HEK293 (cell line): ENCODE results near the gene KANK4.

ENCODE experiments used
- MYNN ChIP-seq: fragments of 450-650 bp; formaldehyde crosslinking; IDR thresholded peaks from 2 replicates; pipeline ENCODE4 v1.5.1; 2016; ENCODE audit warnings: missing biosample characterization, missing genetic modification characterization, borderline replicate concordance
- SETDB1 ChIP-seq: IDR thresholded peaks from one replicate; pipeline ENCODE4 v1.6.1; 2017; ENCODE audit warnings: mild to moderate bottlenecking, low read length, moderate library complexity, mixed read lengths; ENCODE audit not compliant: insufficient read length
- ZNF146 ChIP-seq: fragments of 450-650 bp; formaldehyde crosslinking; IDR thresholded peaks from 2 replicates; pipeline ENCODE4 v1.5.1; 2016; ENCODE audit warnings: missing biosample characterization, missing genetic modification characterization
- ZNF292 ChIP-seq: fragments of 450-650 bp; formaldehyde crosslinking; IDR thresholded peaks from 2 replicates; pipeline ENCODE4 v1.5.1; 2016; ENCODE audit warnings: low read depth, missing biosample characterization, missing genetic modification characterization, borderline replicate concordance
- ZNF350 ChIP-seq: fragments of 450-650 bp; formaldehyde crosslinking; IDR thresholded peaks from 2 replicates; pipeline ENCODE4 v1.5.0; 2017; ENCODE audit warnings: missing biosample characterization, mild to moderate bottlenecking, missing genetic modification characterization
- ZNF670 ChIP-seq: fragments of 450-650 bp; formaldehyde crosslinking; IDR thresholded peaks from 2 replicates; pipeline ENCODE4 v1.5.1; 2016; ENCODE audit warnings: missing biosample characterization, missing genetic modification characterization, low read depth
- ZNF785 ChIP-seq: fragments of 450-650 bp; formaldehyde crosslinking; IDR thresholded peaks from 2 replicates; pipeline ENCODE4 v1.5.1; 2016; ENCODE audit warnings: missing biosample characterization, missing genetic modification characterization
- TF ChIP-seq, protein P1 (sequence below): fragments of 450-650 bp; formaldehyde crosslinking; IDR thresholded peaks from 2 replicates; pipeline ENCODE4 v1.5.1; 2016; ENCODE audit warnings: missing biosample characterization, missing genetic modification characterization
- TF ChIP-seq, protein P2 (sequence below): fragments of 450-650 bp; formaldehyde crosslinking; IDR thresholded peaks from 2 replicates; pipeline ENCODE4 v1.5.1; 2016; ENCODE audit warnings: missing biosample characterization, missing genetic modification characterization
- TF ChIP-seq, protein P3 (sequence below): fragments of 450-650 bp; formaldehyde crosslinking; IDR thresholded peaks from 2 replicates; pipeline ENCODE4 v1.5.1; 2016; ENCODE audit warnings: missing biosample characterization, missing genetic modification characterization
- TF ChIP-seq, protein P4 (sequence below): fragments of 450-650 bp; formaldehyde crosslinking; IDR thresholded peaks from 2 replicates; pipeline ENCODE4 v1.5.1; 2016; ENCODE audit warnings: missing biosample characterization, missing genetic modification characterization
- TF ChIP-seq, protein P5 (sequence below): fragments of 450-650 bp; formaldehyde crosslinking; IDR thresholded peaks from 2 replicates; pipeline ENCODE4 v1.5.1; 2016; ENCODE audit warnings: missing biosample characterization, missing genetic modification characterization

DNA sequence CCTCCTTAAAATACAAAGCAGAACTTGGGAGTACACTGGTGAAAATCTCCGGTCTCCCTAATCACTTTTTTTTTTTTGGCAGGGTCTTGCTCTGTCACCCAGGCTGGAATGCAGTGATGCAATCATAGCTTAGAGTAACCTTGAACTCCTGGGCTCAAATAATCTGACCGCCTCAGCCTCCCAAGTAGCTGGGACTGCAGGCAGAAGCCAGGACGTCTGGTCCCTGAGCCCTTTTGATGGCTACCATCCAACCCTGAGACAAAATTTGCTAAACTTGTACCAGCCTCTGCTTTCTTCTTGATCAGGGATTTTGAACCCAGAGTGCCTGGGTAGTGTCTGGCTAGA lies 120.5 kb downstream of the KANK4 start:
- TF ChIP-seq, protein P1, sequence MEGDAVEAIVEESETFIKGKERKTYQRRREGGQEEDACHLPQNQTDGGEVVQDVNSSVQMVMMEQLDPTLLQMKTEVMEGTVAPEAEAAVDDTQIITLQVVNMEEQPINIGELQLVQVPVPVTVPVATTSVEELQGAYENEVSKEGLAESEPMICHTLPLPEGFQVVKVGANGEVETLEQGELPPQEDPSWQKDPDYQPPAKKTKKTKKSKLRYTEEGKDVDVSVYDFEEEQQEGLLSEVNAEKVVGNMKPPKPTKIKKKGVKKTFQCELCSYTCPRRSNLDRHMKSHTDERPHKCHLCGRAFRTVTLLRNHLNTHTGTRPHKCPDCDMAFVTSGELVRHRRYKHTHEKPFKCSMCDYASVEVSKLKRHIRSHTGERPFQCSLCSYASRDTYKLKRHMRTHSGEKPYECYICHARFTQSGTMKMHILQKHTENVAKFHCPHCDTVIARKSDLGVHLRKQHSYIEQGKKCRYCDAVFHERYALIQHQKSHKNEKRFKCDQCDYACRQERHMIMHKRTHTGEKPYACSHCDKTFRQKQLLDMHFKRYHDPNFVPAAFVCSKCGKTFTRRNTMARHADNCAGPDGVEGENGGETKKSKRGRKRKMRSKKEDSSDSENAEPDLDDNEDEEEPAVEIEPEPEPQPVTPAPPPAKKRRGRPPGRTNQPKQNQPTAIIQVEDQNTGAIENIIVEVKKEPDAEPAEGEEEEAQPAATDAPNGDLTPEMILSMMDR (tag by site-specific recombination) = no peak
- TF ChIP-seq SETDB1 = no peak
- no peak for TF ChIP-seq MYNN (tag by site-specific recombination)
- no peak for TF ChIP-seq ZNF670 (tag by site-specific recombination)
- TF ChIP-seq, protein P2, sequence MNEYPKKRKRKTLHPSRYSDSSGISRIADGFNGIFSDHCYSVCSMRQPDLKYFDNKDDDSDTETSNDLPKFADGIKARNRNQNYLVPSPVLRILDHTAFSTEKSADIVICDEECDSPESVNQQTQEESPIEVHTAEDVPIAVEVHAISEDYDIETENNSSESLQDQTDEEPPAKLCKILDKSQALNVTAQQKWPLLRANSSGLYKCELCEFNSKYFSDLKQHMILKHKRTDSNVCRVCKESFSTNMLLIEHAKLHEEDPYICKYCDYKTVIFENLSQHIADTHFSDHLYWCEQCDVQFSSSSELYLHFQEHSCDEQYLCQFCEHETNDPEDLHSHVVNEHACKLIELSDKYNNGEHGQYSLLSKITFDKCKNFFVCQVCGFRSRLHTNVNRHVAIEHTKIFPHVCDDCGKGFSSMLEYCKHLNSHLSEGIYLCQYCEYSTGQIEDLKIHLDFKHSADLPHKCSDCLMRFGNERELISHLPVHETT (tag by site-specific recombination) = no peak
- TF ChIP-seq ZNF146 (tag by site-specific recombination) = no peak
- no peak for TF ChIP-seq ZNF785 (tag by site-specific recombination)
- TF ChIP-seq, protein P3, sequence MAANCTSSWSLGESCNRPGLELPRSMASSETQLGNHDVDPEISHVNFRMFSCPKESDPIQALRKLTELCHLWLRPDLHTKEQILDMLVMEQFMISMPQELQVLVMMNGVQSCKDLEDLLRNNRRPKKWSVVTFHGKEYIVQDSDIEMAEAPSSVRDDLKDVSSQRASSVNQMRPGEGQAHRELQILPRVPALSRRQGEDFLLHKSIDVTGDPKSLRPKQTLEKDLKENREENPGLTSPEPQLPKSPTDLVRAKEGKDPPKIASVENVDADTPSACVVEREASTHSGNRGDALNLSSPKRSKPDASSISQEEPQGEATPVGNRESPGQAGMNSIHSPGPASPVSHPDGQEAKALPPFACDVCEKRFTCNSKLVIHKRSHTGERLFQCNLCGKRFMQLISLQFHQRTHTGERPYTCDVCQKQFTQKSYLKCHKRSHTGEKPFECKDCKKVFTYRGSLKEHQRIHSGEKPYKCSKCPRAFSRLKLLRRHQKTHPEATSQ = no peak
- TF ChIP-seq, protein P4, sequence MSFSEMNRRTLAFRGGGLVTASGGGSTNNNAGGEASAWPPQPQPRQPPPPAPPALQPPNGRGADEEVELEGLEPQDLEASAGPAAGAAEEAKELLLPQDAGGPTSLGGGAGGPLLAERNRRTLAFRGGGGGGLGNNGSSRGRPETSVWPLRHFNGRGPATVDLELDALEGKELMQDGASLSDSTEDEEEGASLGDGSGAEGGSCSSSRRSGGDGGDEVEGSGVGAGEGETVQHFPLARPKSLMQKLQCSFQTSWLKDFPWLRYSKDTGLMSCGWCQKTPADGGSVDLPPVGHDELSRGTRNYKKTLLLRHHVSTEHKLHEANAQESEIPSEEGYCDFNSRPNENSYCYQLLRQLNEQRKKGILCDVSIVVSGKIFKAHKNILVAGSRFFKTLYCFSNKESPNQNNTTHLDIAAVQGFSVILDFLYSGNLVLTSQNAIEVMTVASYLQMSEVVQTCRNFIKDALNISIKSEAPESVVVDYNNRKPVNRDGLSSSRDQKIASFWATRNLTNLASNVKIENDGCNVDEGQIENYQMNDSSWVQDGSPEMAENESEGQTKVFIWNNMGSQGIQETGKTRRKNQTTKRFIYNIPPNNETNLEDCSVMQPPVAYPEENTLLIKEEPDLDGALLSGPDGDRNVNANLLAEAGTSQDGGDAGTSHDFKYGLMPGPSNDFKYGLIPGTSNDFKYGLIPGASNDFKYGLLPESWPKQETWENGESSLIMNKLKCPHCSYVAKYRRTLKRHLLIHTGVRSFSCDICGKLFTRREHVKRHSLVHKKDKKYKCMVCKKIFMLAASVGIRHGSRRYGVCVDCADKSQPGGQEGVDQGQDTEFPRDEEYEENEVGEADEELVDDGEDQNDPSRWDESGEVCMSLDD = no peak
- TF ChIP-seq, protein P5, sequence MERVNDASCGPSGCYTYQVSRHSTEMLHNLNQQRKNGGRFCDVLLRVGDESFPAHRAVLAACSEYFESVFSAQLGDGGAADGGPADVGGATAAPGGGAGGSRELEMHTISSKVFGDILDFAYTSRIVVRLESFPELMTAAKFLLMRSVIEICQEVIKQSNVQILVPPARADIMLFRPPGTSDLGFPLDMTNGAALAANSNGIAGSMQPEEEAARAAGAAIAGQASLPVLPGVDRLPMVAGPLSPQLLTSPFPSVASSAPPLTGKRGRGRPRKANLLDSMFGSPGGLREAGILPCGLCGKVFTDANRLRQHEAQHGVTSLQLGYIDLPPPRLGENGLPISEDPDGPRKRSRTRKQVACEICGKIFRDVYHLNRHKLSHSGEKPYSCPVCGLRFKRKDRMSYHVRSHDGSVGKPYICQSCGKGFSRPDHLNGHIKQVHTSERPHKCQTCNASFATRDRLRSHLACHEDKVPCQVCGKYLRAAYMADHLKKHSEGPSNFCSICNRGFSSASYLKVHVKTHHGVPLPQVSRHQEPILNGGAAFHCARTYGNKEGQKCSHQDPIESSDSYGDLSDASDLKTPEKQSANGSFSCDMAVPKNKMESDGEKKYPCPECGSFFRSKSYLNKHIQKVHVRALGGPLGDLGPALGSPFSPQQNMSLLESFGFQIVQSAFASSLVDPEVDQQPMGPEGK = no peak
- no peak for TF ChIP-seq ZNF292
- no peak for TF ChIP-seq ZNF350 (tag by site-specific recombination)
